ENCODE results near the gene MRPL9.

The MRPL9 gene

GRCh38 chr1:151729157-151729965 is 33.9 kb downstream of the MRPL9 start:
- DNase-seq, result no peak

GRCh38 chr1:151728151-151729054 is 34.9 kb downstream of the MRPL9 start:
- DNase-seq, result no peak

GRCh38 chr1:151723726-151724370 is 39.4 kb downstream of the MRPL9 start:
- no peak for DNase-seq

GRCh38 chr1:151721788-151722510 is 41.3 kb downstream of the MRPL9 start:
- DNase-seq, result no peak

- DNase-seq, result peak; percentile 36
These were observed 42.1 kb downstream of the MRPL9 start, which contains the start of gene RIIAD1 for GRCh38 chr1:151720974-151721787. TSS of gene RIIAD1 (plus strand) at chr1:151721522. CDS start at chr1:151721537, 15 bp downstream.

- DNase-seq, result no peak
These were observed 42.7 kb downstream of the MRPL9 start for GRCh38 chr1:151720554-151720953.

- DNase-seq, result no peak
These were observed 43.2 kb downstream of the MRPL9 start for GRCh38 chr1:151720125-151720524.

- no peak for DNase-seq
These were observed 44.6 kb downstream of the MRPL9 start for GRCh38 chr1:151718666-151719065.

- DNase-seq, result no peak
These were observed 45.3 kb downstream of the MRPL9 start for GRCh38 chr1:151718011-151718431.

- DNase-seq, result peak; percentile 30
These were observed 46.3 kb downstream of the MRPL9 start, which contains the start of gene CELF3 for GRCh38 chr1:151716771-151717631. TSS of gene CELF3 (minus strand) at chr1:151716803. CDS start at chr1:151716020, 783 bp downstream.

- DNase-seq, result no peak
These were observed 46.9 kb downstream of the MRPL9 start for GRCh38 chr1:151716405-151716762.

GRCh38 chr1:151715726-151716404 is 47.4 kb downstream of the MRPL9 start:
- no peak for DNase-seq

- DNase-seq, result no peak
These were observed 48.2 kb downstream of the MRPL9 start for GRCh38 chr1:151714820-151715725.

GRCh38 chr1:151713874-151714273 is 49.4 kb downstream of the MRPL9 start:
- no peak for DNase-seq

GRCh38 chr1:151713044-151713443 is 50.3 kb downstream of the MRPL9 start:
- DNase-seq, result no peak

GRCh38 chr1:151711951-151712350 is 51.3 kb downstream of the MRPL9 start:
- no peak for DNase-seq

GRCh38 chr1:151711044-151711800 is 52.1 kb downstream of the MRPL9 start:
- DNase-seq, result no peak
